ENCODE measurements around the gene FGD1.

- no peak for TF ChIP-seq CTCF (conservative IDR thresholded peaks at IDR 0.05 in 1 of 2, IDR thresholded peaks at IDR 0.05 in 1 of 2; ENCODE audit: extremely low read depth in 1 of 2, insufficient read depth in 1 of 2, low read depth in 1 of 2, low read length in 2 of 2)
- no peak for TF ChIP-seq EZH2 (IDR thresholded peaks at IDR 0.05; ENCODE audit: borderline replicate concordance, low read length)
Measured at GRCh38 chrX:54415534-54416350, 80.3 kb downstream of the FGD1 start.
